ENCODE data around the gene ZNRF1.

DNA sequence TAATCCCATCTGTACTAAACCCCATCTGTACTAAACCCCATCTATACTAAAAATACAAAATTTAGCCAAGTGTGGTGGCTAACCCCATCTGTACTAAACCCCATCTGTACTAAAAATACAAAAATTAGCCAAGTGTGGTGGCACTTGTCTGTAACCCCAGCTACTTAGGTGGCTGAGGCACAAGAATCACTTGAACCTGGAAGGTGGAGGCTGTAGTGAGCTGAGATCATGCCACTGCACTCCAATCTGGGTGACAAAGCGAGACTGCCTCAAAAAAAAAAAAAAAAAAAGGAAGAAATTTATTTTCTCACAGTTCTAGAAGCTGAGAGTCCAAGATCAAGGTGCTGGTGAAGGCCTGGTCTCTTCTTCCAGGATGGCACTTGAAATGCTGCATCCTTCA, 161.6 kb downstream of the ZNRF1 start:
- TF ChIP-seq, protein P1, sequence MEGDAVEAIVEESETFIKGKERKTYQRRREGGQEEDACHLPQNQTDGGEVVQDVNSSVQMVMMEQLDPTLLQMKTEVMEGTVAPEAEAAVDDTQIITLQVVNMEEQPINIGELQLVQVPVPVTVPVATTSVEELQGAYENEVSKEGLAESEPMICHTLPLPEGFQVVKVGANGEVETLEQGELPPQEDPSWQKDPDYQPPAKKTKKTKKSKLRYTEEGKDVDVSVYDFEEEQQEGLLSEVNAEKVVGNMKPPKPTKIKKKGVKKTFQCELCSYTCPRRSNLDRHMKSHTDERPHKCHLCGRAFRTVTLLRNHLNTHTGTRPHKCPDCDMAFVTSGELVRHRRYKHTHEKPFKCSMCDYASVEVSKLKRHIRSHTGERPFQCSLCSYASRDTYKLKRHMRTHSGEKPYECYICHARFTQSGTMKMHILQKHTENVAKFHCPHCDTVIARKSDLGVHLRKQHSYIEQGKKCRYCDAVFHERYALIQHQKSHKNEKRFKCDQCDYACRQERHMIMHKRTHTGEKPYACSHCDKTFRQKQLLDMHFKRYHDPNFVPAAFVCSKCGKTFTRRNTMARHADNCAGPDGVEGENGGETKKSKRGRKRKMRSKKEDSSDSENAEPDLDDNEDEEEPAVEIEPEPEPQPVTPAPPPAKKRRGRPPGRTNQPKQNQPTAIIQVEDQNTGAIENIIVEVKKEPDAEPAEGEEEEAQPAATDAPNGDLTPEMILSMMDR (IDR thresholded peaks at IDR 0.05), result no peak
- TF ChIP-seq EP300 (IDR thresholded peaks at IDR 0.05) (no peak), POLR2A (IDR thresholded peaks at IDR 0.05) (no peak), POLR2AphosphoS5 (IDR thresholded peaks at IDR 0.05) (no peak)
